HPDE6-E6E7 (cell line): ENCODE results near the gene PPP2R5A.

Source experiments
- DNase-seq: peaks from one replicate; pipeline ENCODE4 v3.0.0; 2011; ENCODE audit warnings: missing footprints; ENCODE audit errors: extremely low spot score

Gene PPP2R5A

GRCh38 chr1:212284744-212285684 is at the start of gene PPP2R5A:
Gene PPP2R5A (plus strand): TSS chr1:212285410. CDS start chr1:212286111, 701 bp downstream.
- DNase-seq, result peak; percentile 98

- no peak for DNase-seq
Observed at GRCh38 chr1:212235857-212236256, 49.4 kb upstream of the PPP2R5A start.

- DNase-seq, result no peak
Observed at GRCh38 chr1:212236664-212237220, 48.5 kb upstream of the PPP2R5A start.

- peak; percentile 73 for DNase-seq
Observed at GRCh38 chr1:212237651-212238050, 47.6 kb upstream of the PPP2R5A start.

- no peak for DNase-seq
Observed at GRCh38 chr1:212238552-212238951, 46.7 kb upstream of the PPP2R5A start.

GRCh38 chr1:212241501-212241900 is 43.7 kb upstream of the PPP2R5A start:
- no peak for DNase-seq

- DNase-seq, result no peak
Observed at GRCh38 chr1:212241957-212242287, 43.3 kb upstream of the PPP2R5A start.

GRCh38 chr1:212242288-212242984 is 42.8 kb upstream of the PPP2R5A start:
- DNase-seq, result no peak

GRCh38 chr1:212242985-212243308 is 42.3 kb upstream of the PPP2R5A start:
- DNase-seq, result no peak

GRCh38 chr1:212244441-212244840 is 40.8 kb upstream of the PPP2R5A start:
- DNase-seq, result no peak

- DNase-seq, result no peak
Observed at GRCh38 chr1:212247179-212247721, 38.0 kb upstream of the PPP2R5A start.

GRCh38 chr1:212247988-212248387 is 37.2 kb upstream of the PPP2R5A start:
- DNase-seq, result no peak

- no peak for DNase-seq
Observed at GRCh38 chr1:212254853-212255363, 30.3 kb upstream of the PPP2R5A start.

- no peak for DNase-seq
Observed at GRCh38 chr1:212255705-212256307, 29.4 kb upstream of the PPP2R5A start.

- no peak for DNase-seq
Observed at GRCh38 chr1:212256369-212256768, 28.8 kb upstream of the PPP2R5A start.

GRCh38 chr1:212257157-212257556 is 28.1 kb upstream of the PPP2R5A start:
- DNase-seq, result no peak

GRCh38 chr1:212259693-212260480 is 25.3 kb upstream of the PPP2R5A start:
- DNase-seq, result no peak

GRCh38 chr1:212260557-212261355 is 24.5 kb upstream of the PPP2R5A start:
- peak; percentile 89 for DNase-seq

- no peak for DNase-seq
Observed at GRCh38 chr1:212261361-212261929, 23.8 kb upstream of the PPP2R5A start.

- no peak for DNase-seq
Observed at GRCh38 chr1:212267017-212267416, 18.2 kb upstream of the PPP2R5A start.
